ENCODE measurements around the gene SLC5A8.

GRCh38 chr12:101216810-101217209 lies 6.8 kb upstream of the SLC5A8 start:
- no peak for TF ChIP-seq CTCF (IDR thresholded peaks at IDR 0.05 in 2 of 3, conservative IDR thresholded peaks at IDR 0.05 in 1 of 3; ENCODE audit: insufficient read depth in 2 of 3, low read depth in 1 of 3, low read length in 3 of 3)
- no peak for TF ChIP-seq FOS (IDR thresholded peaks at IDR 0.05; ENCODE audit: extremely low read depth, insufficient read length)
- TF ChIP-seq PATZ1 (CRISPR knock-in tag; IDR thresholded peaks at IDR 0.05; ENCODE audit: borderline replicate concordance) = no peak
- TF ChIP-seq SRSF9 (IDR thresholded peaks at IDR 0.05; ENCODE audit: borderline replicate concordance, low read depth, low read length) = no peak
- TF ChIP-seq POLR2A (conservative IDR thresholded peaks at IDR 0.05) = no peak
- TF ChIP-seq, protein P1, sequence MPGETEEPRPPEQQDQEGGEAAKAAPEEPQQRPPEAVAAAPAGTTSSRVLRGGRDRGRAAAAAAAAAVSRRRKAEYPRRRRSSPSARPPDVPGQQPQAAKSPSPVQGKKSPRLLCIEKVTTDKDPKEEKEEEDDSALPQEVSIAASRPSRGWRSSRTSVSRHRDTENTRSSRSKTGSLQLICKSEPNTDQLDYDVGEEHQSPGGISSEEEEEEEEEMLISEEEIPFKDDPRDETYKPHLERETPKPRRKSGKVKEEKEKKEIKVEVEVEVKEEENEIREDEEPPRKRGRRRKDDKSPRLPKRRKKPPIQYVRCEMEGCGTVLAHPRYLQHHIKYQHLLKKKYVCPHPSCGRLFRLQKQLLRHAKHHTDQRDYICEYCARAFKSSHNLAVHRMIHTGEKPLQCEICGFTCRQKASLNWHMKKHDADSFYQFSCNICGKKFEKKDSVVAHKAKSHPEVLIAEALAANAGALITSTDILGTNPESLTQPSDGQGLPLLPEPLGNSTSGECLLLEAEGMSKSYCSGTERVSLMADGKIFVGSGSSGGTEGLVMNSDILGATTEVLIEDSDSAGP (CRISPR knock-in tag; IDR thresholded peaks at IDR 0.05) = no peak
- no peak for TF ChIP-seq BCLAF1 (IDR thresholded peaks at IDR 0.05; ENCODE audit: borderline replicate concordance in 1 of 2, control insufficient read depth in 1 of 2, low read depth in 2 of 2, low read length in 1 of 2)
- TF ChIP-seq EZH2 (IDR thresholded peaks at IDR 0.05; ENCODE audit: borderline replicate concordance, low read depth, low read length) = no peak
- TF ChIP-seq, protein P2, sequence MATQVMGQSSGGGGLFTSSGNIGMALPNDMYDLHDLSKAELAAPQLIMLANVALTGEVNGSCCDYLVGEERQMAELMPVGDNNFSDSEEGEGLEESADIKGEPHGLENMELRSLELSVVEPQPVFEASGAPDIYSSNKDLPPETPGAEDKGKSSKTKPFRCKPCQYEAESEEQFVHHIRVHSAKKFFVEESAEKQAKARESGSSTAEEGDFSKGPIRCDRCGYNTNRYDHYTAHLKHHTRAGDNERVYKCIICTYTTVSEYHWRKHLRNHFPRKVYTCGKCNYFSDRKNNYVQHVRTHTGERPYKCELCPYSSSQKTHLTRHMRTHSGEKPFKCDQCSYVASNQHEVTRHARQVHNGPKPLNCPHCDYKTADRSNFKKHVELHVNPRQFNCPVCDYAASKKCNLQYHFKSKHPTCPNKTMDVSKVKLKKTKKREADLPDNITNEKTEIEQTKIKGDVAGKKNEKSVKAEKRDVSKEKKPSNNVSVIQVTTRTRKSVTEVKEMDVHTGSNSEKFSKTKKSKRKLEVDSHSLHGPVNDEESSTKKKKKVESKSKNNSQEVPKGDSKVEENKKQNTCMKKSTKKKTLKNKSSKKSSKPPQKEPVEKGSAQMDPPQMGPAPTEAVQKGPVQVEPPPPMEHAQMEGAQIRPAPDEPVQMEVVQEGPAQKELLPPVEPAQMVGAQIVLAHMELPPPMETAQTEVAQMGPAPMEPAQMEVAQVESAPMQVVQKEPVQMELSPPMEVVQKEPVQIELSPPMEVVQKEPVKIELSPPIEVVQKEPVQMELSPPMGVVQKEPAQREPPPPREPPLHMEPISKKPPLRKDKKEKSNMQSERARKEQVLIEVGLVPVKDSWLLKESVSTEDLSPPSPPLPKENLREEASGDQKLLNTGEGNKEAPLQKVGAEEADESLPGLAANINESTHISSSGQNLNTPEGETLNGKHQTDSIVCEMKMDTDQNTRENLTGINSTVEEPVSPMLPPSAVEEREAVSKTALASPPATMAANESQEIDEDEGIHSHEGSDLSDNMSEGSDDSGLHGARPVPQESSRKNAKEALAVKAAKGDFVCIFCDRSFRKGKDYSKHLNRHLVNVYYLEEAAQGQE (IDR thresholded peaks at IDR 0.05; ENCODE audit: borderline replicate concordance) = no peak
- TF ChIP-seq, protein P2 (CRISPR knock-in tag; IDR thresholded peaks at IDR 0.05; ENCODE audit: low read depth) = no peak
- TF ChIP-seq HNRNPH1 (optimal IDR thresholded peaks at IDR 0.05; ENCODE audit: low read depth, low read length) = no peak
